ENCODE measurements around the gene HSPB7.
"Not testable (repeated sequence)": the region's sequence is repeated elsewhere in the genome, so short reads cannot be mapped to it uniquely, and the experiment has no call there.

Gene HSPB7

GRCh38 chr1:16055613-16056520 is 38.0 kb upstream of the HSPB7 start:
- Mint-ChIP-seq H3K4me3 (no peak overlapping the region), H3K27me3 (ENCODE audit: low read depth) (peaks cover 6% of the 10 kb centered on the region), H3K27ac (no peak overlapping the region), H3K9me3 (no peaks in the 10 kb centered on the region), H3K36me3 (ENCODE audit: low read depth) (no peaks in the 10 kb centered on the region), H3K4me1 (ENCODE audit: low read depth) (peaks cover 6% of the 10 kb centered on the region)

GRCh38 chr1:16054598-16055540 is 37.0 kb upstream of the HSPB7 start:
- H3K4me1 Mint-ChIP-seq (ENCODE audit: low read depth) = peaks cover 6% of the 10 kb centered on the region
- H3K27me3 Mint-ChIP-seq (ENCODE audit: low read depth) = peaks cover 6% of the 10 kb centered on the region
- no peak overlapping the region for H3K4me3 Mint-ChIP-seq
- no peaks in the 10 kb centered on the region for H3K9me3 Mint-ChIP-seq
- no peaks in the 10 kb centered on the region for H3K36me3 Mint-ChIP-seq (ENCODE audit: low read depth)
- no peak overlapping the region for H3K27ac Mint-ChIP-seq

GRCh38 chr1:16053781-16054502 is 36.1 kb upstream of the HSPB7 start:
- Mint-ChIP-seq H3K27me3 (ENCODE audit: low read depth) (peaks cover 13% of the 10 kb centered on the region), H3K4me3 (no peak overlapping the region)

GRCh38 chr1:16051949-16052348 is 34.1 kb upstream of the HSPB7 start:
- H3K4me1 Mint-ChIP-seq (ENCODE audit: low read depth); H3K27ac Mint-ChIP-seq; H3K36me3 Mint-ChIP-seq (ENCODE audit: low read depth); H3K9me3 Mint-ChIP-seq; H3K4me3 Mint-ChIP-seq: not testable (repeated sequence)
- H3K27me3 Mint-ChIP-seq (ENCODE audit: low read depth) = peaks cover 21% of the 10 kb centered on the region

More at GRCh38 chr1:16053781-16054502, 36.1 kb upstream of the HSPB7 start:
- H3K9me3 Mint-ChIP-seq = no peaks in the 10 kb centered on the region
- peaks cover 6% of the 10 kb centered on the region for H3K4me1 Mint-ChIP-seq (ENCODE audit: low read depth)
- H3K27ac Mint-ChIP-seq = no peak overlapping the region
- H3K36me3 Mint-ChIP-seq (ENCODE audit: low read depth) = no peaks in the 10 kb centered on the region

- Mint-ChIP-seq H3K4me1 (ENCODE audit: low read depth) (peaks cover 6% of the 10 kb centered on the region), H3K27ac (no peak overlapping the region), H3K36me3 (ENCODE audit: low read depth) (no peaks in the 10 kb centered on the region), H3K27me3 (ENCODE audit: low read depth) (peaks cover 26% of the 10 kb centered on the region), H3K9me3 (no peaks in the 10 kb centered on the region), H3K4me3 (no peak overlapping the region)
Measured at GRCh38 chr1:16051039-16051438, 33.2 kb upstream of the HSPB7 start.

GRCh38 chr1:16050328-16050727 is 32.5 kb upstream of the HSPB7 start:
- H3K9me3 Mint-ChIP-seq = no peaks in the 10 kb centered on the region
- H3K4me3 Mint-ChIP-seq = no peak overlapping the region
- peaks cover 2% of the 10 kb centered on the region for H3K4me1 Mint-ChIP-seq (ENCODE audit: low read depth)
- peaks cover 26% of the 10 kb centered on the region for H3K27me3 Mint-ChIP-seq (ENCODE audit: low read depth)
- H3K27ac Mint-ChIP-seq = no peak overlapping the region
- no peaks in the 10 kb centered on the region for H3K36me3 Mint-ChIP-seq (ENCODE audit: low read depth)

- no peak overlapping the region for H3K4me3 Mint-ChIP-seq
Measured at GRCh38 chr1:16048573-16049189, 30.8 kb upstream of the HSPB7 start.

GRCh38 chr1:16047791-16048475 is 30.1 kb upstream of the HSPB7 start:
- H3K36me3 Mint-ChIP-seq (ENCODE audit: low read depth) = no peaks in the 10 kb centered on the region
- H3K4me1 Mint-ChIP-seq (ENCODE audit: low read depth) = peaks cover 2% of the 10 kb centered on the region
- H3K27me3 Mint-ChIP-seq (ENCODE audit: low read depth) = peaks cover 26% of the 10 kb centered on the region

More at GRCh38 chr1:16048573-16049189, 30.8 kb upstream of the HSPB7 start:
- peaks cover 2% of the 10 kb centered on the region for H3K4me1 Mint-ChIP-seq (ENCODE audit: low read depth)
- no peaks in the 10 kb centered on the region for H3K9me3 Mint-ChIP-seq
- H3K27me3 Mint-ChIP-seq (ENCODE audit: low read depth) = peaks cover 26% of the 10 kb centered on the region
- H3K27ac Mint-ChIP-seq = no peak overlapping the region
- H3K36me3 Mint-ChIP-seq (ENCODE audit: low read depth) = no peaks in the 10 kb centered on the region

GRCh38 chr1:16046842-16047241 is 29.0 kb upstream of the HSPB7 start:
- Mint-ChIP-seq H3K27me3 (ENCODE audit: low read depth) (peaks cover 26% of the 10 kb centered on the region), H3K9me3 (no peaks in the 10 kb centered on the region), H3K27ac (no peak overlapping the region), H3K4me3 (no peak overlapping the region), H3K4me1 (ENCODE audit: low read depth) (peaks cover 2% of the 10 kb centered on the region), H3K36me3 (ENCODE audit: low read depth) (no peaks in the 10 kb centered on the region)

More at GRCh38 chr1:16047791-16048475, 30.1 kb upstream of the HSPB7 start:
- H3K4me3 Mint-ChIP-seq = no peak overlapping the region
- H3K9me3 Mint-ChIP-seq = no peaks in the 10 kb centered on the region
- no peak overlapping the region for H3K27ac Mint-ChIP-seq

GRCh38 chr1:16043950-16044349 is 26.1 kb upstream of the HSPB7 start:
- no peaks in the 10 kb centered on the region for H3K36me3 Mint-ChIP-seq (ENCODE audit: low read depth)
- no peak overlapping the region for H3K27ac Mint-ChIP-seq
- H3K4me1 Mint-ChIP-seq (ENCODE audit: low read depth) = peaks cover 2% of the 10 kb centered on the region
- H3K4me3 Mint-ChIP-seq = no peak overlapping the region
- peaks cover 13% of the 10 kb centered on the region for H3K27me3 Mint-ChIP-seq (ENCODE audit: low read depth)
- no peaks in the 10 kb centered on the region for H3K9me3 Mint-ChIP-seq

- Mint-ChIP-seq H3K4me1 (ENCODE audit: low read depth) (peaks cover 2% of the 10 kb centered on the region), H3K27me3 (ENCODE audit: low read depth) (peaks cover 13% of the 10 kb centered on the region), H3K27ac (no peak within 1 kb of the TSS), H3K4me3 (no peak within 1 kb of the TSS), H3K9me3 (no peaks in the 10 kb centered on the region), H3K36me3 (ENCODE audit: low read depth) (no peaks in the 10 kb centered on the region)
Measured at GRCh38 chr1:16043521-16043920, 25.7 kb upstream of the HSPB7 start, which contains the start of gene CLCNKB. CLCNKB (plus strand) TSS chr1:16043782; CDS start chr1:16044493, 711 bp downstream.

GRCh38 chr1:16042654-16043053 is 24.8 kb upstream of the HSPB7 start:
- H3K27me3 Mint-ChIP-seq (ENCODE audit: low read depth) = peaks cover 12% of the 10 kb centered on the region
- H3K4me1 Mint-ChIP-seq (ENCODE audit: low read depth); H3K36me3 Mint-ChIP-seq (ENCODE audit: low read depth); H3K27ac Mint-ChIP-seq; H3K9me3 Mint-ChIP-seq; H3K4me3 Mint-ChIP-seq: not testable (repeated sequence)

GRCh38 chr1:16042096-16042495 is 24.3 kb upstream of the HSPB7 start:
- Mint-ChIP-seq H3K9me3 (no peaks in the 10 kb centered on the region), H3K27ac (no peak overlapping the region), H3K4me1 (ENCODE audit: low read depth) (no peaks in the 10 kb centered on the region), H3K36me3 (ENCODE audit: low read depth) (no peaks in the 10 kb centered on the region), H3K27me3 (ENCODE audit: low read depth) (peaks cover 6% of the 10 kb centered on the region), H3K4me3 (no peak overlapping the region)
